Fibroblast of lung (primary cell): ENCODE measurements around the gene DLG4.
"Not testable (repeated sequence)": the region's sequence is repeated elsewhere in the genome, so short reads cannot be mapped to it uniquely, and the experiment has no call there.

ENCODE experiments used
- EZH2 ChIP-seq: IDR thresholded peaks from 2 replicates; pipeline ENCODE4 v1.5.1; 2012; ENCODE audit warnings: low read length, control low read depth, mild to moderate bottlenecking; ENCODE audit errors: missing control alignments
- TF ChIP-seq, protein P1 (sequence below), 2 donors: IDR thresholded peaks in 1 of 2; conservative IDR thresholded peaks in 1 of 2; 1 replicate in 1 of 2; 2 replicates in 1 of 2; pipeline ENCODE4 v1.5.1; 2011 to 2012; ENCODE audit warnings: low read length in 2 of 2, control low read depth in 1 of 2, inconsistent platforms in 1 of 2, low read depth in 1 of 2, mild to moderate bottlenecking in 1 of 2

DNA sequence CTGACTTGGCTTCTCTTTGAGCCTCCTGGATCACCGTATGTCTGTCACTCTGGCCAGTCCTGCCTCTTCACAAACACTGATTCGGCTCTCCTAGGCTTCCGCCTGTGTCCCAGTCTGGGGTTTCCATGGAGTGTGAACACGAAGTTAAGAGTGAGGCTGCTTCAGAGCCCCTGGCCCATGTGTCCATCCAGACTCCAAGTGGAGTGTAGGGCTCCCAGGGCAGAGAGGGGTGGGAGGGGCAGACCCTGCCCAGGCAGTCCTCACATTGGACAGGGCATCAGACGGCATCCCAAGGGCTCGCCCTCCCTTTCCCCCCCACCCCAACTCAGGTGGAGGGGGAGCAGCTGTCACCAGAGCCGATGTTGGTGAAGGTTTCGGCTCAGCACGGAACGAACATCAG lies 24.2 kb upstream of the DLG4 start:
- TF ChIP-seq, protein P1, sequence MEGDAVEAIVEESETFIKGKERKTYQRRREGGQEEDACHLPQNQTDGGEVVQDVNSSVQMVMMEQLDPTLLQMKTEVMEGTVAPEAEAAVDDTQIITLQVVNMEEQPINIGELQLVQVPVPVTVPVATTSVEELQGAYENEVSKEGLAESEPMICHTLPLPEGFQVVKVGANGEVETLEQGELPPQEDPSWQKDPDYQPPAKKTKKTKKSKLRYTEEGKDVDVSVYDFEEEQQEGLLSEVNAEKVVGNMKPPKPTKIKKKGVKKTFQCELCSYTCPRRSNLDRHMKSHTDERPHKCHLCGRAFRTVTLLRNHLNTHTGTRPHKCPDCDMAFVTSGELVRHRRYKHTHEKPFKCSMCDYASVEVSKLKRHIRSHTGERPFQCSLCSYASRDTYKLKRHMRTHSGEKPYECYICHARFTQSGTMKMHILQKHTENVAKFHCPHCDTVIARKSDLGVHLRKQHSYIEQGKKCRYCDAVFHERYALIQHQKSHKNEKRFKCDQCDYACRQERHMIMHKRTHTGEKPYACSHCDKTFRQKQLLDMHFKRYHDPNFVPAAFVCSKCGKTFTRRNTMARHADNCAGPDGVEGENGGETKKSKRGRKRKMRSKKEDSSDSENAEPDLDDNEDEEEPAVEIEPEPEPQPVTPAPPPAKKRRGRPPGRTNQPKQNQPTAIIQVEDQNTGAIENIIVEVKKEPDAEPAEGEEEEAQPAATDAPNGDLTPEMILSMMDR (conservative IDR thresholded peaks at IDR 0.05 in 1 of 2, IDR thresholded peaks at IDR 0.05 in 1 of 2; ENCODE audit: low read depth in 1 of 2, low read length in 2 of 2) = not testable (repeated sequence)
- not testable (repeated sequence) for TF ChIP-seq EZH2
